NCI-H526 (cell line): ENCODE data around the gene PRICKLE1.

Experiments used
- DNase-seq, 2 experiments: peaks; one replicate each; lab custom pipeline; 2025; lab: John Stamatoyannopoulos, UW

Gene PRICKLE1

DNA sequence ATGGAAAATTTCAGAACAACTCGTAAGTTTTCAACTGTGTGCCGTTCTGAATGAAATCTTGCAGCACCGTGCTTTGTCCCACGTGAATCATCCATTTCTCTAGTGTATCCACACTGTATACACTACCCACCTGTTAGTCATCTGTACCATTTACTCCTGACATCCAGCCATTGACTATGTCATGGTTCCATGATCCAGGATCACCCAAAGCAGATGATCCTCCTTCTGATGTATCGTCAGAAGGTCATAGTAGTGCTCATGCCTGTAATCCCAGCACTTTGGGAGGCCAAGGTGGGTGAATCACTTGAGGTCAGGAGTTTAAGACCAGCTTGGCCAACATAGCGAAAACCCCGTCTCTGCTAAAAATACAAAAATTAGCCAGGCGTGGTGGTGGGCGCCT is 140.7 kb downstream of the PRICKLE1 start:
- no peak for DNase-seq

DNA sequence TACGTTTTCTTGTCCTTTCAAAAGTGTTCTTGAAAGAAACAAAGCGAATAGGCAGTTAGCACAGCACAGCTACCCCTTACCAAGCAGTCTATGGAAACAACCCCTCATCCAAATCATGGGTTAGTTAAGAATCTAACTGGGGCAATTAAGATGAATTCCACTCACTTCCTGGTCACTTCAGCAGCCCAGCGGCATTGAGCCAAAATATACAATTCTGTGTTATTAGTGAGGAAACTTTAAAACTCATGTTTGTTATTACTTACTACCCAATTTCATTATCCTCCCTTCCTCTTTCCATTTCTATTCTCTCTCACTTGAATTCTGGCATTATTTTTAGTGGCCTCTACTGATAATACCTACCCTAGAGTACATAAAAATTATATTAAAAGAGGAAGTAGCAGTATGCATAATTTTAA is 142.2 kb downstream of the PRICKLE1 start:
- no peak for DNase-seq

DNA sequence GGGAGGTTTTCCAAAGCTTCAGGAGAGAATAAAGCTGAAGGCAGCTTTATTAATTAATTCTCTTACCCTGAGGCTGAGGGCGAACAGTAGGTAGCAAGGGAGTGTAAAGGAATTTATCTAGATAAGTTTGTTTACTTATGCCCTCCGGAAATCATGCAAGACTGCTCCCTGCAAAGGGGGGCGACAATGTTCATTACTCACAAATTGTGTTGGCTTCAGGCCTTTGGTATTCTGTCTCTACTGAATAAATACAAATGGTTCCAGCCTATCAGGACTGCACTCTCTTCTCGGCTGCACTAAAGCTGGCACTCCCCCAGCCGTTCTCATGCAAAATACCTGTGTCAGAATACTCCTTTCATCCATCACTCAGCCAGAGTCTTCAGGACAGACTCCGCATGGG is 142.8 kb downstream of the PRICKLE1 start:
- DNase-seq, result no peak

DNA sequence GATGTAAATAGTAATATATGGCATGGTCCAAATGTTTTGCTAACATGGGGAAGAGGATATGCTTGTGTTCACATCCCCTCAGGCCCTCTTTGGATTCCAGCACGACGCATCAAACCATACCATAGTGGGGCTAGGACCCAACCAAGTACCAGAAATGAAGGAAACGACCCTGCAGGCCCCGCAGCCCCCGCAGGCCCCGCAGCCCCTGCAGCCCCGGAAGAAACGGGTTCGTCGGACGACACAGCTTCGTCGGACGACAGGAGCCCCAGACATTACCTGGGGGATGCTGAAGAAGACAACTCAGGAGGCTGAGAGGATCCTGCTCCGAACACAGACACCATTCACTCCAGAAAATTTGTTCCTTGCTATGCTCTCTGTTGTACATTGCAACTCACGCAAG is 143.7 kb downstream of the PRICKLE1 start:
- DNase-seq, result no peak

DNA sequence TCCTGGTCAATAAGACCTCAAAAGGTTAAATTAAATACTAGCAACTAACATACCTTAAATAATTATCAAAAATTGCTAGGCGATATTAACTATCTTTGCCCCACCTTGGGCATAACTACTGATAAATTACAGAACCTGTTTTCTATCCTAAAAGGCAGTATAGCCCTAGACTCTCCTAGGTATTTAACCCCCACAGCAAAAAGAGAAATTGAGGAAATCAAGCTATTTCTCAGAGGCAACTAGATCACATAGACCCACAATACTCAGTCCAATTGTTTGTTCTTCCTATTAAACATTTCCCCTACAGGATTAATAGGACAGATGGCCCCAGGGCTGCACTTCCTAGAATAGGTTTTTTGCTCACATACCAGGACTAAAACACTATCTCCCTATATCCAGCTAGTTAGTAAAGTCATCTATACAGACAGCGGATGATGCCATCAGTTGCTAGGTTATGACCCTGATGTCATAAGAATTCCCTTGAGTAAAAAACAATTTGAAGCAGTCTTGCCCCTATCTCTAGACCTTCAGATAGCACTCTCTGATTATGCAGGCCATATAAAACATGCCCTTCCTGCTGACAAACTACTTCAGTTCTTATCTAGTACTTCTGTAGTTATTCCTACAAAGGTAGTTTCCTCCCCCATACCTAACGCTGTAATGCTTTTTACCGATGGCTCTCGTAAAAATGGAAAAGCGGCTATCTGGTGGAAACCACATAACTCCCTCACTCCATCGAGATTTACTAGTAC is 145.2 kb downstream of the PRICKLE1 start:
- DNase-seq, result no peak

DNA sequence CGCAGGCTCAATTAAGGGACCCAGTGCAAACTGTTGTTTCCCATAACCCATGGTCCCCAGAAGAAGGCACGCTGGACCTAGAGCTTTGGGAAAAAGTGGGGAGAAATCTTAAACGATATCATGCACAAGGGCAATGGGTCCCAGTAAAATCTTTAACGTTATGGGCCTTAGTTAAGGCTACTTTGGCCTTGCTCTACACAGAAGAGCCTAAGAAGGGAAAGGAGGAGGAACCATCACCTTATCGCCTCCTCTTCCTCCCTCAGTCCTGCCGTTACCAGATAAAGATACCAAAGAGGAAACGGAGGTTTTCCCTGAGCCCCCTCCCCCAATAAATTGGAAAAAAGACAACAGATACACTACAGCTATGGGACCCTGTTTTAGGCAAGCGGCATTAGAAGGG is 146.7 kb downstream of the PRICKLE1 start:
- DNase-seq, result no peak

DNA sequence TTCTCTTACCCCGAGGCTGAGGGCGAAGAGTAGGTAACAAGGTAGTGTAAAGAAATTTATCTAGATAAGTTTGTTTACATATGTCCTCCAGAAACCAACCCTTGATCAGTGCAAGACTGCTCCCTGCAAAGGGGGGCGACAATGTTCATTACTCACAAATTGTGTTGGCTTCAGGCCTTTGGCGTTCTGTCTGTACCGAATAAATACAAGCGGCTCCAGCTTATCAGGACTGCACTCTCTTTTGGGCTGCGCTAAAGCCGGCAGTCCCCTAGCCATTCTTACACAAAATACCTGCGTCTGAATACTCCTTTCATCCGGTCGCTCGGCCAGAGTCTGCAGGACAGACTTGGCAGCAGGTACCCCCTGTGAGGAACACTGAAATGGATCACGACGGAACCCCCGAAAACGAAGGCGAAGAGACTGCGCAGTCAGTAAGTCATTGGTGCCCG is 147.2 kb downstream of the PRICKLE1 start:
- no peak for DNase-seq

DNA sequence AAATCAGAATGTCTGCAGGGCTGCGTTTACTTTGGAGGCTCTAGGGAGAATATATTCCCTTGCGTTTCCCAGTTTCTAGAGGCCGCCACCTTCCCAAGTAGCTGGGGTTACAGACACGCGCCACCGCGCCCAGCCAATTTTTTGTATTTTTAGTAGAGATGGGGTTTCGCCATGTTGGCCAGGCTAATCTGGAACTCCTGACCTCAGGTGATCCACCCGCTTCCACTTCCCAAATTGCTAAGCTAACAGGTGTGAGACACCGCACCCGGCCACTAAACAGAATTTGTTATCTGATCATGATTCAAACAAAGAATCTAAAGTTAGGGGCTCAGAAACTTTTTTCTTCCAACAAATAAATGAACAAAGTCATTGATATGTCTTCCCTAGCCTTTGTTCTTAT is 148.9 kb downstream of the PRICKLE1 start:
- no peak for DNase-seq

DNA sequence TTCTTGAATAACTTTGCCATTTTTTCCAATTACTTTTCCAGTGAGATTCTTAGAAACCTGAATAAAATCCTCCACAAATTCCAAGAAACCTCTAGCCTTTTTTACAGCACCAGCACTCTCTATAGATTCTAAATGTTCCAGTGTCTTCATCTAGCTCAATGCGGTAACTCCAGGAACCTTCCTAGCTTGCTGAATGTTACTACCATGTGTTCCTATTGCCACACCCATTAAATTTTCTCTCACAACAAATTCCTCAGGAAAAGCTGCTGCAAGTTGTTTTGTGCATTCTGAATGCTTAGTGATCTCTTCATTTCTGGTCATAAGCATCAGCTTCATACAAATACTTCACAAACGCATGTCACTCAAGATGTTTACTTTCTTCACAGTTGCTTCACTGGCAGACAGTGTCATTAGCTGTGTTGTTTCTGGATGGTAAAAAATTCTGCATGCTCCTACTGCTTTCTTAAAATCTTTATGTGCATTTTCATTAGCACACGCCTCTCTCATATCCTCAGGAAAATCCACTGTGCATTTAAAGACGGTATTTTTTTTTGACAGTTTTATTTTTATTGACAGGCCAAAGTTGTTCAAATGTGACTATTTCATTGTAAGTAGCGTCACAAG is 156.9 kb downstream of the PRICKLE1 start:
- DNase-seq, result no peak

DNA sequence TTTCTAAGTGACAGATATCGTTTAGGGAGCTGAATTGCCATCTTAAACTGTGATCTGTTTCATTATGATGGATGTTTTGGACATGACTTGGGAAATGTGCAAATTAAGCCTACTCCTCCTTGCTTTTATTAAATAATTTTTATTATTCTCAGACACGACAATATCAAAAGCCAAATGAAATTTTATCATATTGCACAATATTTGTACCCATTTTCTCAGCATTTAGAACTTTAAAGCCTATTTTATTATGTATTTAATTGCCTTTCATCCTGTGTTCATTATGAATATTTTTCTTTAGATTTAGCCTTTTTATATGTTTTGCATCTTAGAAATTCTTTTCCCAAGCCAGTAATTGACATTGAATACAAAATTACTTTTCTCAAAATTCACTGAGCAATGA is 160.7 kb downstream of the PRICKLE1 start:
- no peak for DNase-seq

DNA sequence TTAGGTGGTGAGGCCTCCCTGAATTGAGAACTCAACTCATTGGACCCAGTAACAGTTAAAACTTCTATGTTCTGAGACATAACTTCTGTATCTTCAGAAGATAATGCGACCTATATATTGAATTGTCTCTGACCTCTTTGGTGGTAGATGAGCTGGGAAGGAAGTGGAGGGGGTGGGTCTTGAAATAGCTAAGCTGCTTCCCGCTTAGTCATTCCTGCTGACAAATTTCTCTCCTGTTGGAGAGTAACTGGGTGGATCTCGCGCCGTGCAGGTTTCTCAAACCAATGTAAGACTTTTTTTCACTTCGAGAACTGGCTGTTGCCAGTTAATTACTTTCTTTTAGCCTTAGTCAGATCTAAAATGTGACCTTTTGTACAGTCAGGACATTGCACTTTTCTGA is 162.8 kb downstream of the PRICKLE1 start:
- no peak for DNase-seq

DNA sequence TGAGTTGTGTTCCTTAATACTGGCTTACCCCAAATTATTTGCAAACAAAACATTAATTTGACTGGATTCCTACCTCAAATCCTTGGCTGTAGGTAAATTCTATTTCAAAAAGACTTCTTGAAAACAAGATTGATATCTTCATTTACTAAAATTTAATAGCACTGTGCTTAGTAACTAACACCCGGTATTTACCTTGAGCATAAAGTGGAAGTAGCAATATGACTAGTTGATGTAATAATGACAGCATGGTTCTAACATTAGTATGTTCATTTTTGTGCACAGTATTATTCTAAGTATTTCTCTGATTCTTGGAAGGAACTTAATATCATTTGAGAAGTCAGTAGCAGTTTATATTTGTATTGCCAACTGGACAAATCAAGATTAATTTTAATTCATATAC is 166.8 kb downstream of the PRICKLE1 start:
- DNase-seq, result no peak

DNA sequence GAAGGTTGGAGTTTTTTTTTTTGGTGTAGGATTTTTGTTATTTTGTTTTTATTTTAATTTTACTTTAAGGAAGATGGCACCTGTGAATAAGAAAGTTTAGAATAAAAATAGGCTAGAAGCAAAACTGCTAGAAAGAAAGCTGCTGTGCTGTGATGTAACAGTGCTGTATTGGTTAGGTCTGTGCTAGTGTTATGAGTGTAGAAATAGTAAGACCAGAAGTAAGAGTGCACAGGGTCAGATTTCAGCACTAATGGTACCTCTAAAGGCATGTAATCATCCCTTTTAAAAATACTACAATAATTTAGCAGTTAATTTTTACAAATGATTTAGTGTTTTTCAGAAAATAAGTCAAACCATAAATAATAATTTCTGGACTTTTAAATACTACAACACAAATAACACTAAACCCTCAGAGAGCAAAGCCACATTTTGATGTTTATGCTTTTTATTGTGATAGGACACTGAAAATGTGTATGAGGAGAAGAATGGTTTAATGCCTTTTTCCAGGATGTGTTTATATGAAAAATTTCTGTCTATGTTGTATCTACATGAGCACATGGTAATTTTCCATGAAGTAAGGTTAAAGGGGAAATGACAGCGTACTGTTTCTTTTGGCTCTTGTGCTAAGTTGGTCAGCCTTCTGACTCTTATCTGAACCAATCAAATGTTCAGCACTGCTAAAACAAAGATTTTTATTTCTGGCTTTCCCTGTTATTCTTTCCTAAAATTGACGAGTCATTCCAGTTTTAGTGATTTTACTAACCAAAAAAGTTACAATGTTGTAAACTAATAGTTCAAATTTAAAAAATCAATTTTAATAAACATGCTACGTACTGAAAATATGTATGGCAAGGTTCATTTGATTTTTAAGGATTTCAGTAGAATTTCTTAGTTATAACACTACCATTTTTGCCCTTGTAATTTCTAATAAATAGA is 167.4 kb downstream of the PRICKLE1 start:
- no peak for DNase-seq

DNA sequence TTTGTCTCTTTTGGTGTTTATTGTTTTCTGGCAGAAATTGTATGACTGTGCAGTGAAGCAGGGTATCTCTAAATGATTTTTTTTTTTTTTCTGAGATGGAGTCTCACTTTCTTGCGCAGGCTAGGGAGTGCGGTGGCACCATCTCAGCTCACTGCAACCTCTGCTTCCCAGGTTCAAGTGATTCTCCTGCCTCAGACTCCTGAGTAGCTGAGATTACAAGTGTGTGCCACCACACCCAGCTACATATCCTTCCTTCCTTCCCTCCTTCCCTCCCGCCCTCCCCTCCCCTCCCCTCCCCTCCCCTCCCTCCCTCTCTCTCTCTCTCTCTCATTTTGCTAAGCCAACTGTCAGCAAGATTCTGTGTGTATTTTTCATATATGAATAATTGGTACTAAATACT is 169.2 kb downstream of the PRICKLE1 start:
- DNase-seq, result no peak

DNA sequence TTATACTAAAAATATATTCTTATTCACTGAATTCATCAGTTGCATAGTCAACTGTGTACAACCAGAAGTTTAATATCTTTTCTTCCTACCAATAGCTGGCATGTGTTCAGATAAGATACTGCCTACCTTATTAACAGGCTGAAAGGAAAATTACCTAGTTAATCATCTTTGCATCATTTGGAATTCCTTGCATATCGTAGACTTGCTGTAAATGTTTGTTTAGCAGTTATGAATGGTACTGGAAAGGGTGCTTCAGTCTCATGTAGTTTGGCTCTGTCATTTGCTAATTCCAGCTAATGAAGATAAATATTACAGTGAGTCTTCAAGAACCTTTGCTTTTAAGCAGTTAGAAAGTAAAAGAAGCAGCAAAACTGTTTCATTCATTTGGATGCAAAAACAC is 179.2 kb downstream of the PRICKLE1 start:
- DNase-seq, result no peak

DNA sequence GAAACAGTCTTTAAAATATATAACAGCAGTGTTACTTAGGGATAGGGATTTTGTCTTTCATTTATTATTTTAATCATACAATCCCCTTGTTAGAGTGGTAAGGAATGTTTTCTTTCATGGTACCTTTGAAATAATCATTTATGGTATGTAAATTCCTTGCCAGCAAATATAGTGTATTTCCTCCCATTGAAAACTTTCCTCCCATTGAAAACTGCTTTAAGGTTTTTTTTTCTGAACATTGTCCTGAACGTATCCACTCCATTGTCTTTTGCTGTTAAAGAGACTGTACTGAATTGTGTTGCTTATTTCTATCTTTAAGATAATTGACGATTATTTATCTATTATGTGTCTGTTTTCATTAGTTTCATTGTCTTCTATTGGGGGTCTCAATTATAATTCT is 180.1 kb downstream of the PRICKLE1 start:
- DNase-seq, result no peak

DNA sequence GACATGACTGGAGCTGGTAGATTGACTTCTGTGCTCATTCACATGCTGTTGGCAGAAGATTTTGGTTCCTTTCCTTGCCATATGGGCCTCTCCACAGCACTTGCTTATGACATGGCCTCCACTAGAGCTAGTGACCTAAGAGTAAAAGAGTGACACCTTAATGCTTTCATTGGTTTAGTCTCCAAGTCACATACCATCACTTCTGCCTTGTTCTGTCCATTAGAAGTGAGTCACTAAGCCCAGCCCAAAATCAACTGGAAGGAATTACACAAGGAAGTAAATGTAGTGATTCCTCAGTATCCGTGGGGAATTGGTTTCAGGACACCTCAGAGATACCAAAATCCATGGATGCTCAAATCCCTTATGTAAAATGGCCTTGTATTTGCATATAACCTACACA is 182.2 kb downstream of the PRICKLE1 start:
- no peak for DNase-seq
